ENCODE results near the gene RAB10. TPM values are rescaled to one million over a fixed set of nuclear protein-coding genes. Genes with fewer than 3 reads are reported as not detected.

RAB10 gene
- polyA plus RNA-seq, 2 donors = 190 to 320 TPM

DNA sequence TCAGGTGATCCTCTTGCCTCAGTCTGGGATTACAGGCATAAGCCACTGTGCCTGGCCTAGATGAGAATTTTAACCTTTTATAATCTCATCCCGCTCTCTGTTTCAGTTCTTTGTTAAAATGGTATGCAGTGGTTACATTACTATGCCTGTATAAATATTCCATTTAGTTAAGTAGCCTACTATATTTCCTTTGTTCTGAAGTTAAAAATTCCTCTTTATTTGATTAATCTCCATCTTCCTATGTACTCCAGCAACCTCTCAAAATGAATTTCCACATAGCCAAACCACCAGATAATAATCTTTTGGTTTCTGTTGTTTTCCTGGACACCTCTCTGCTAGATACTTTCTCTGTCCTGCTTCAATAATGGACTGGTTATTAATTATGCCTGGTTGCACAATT, 15.8 kb downstream of the RAB10 start:
- H3K27me3 ChIP-seq (ENCODE audit: control insufficient read depth in 1 of 2, insufficient read depth in 2 of 2, low read length in 2 of 2) = no peaks in the 10 kb centered on the region
- H3K9me3 ChIP-seq (ENCODE audit: control insufficient read depth in 2 of 2, insufficient read depth in 1 of 2, low read depth in 1 of 2, low read length in 1 of 2) = no peaks in the 10 kb centered on the region
- H3K27ac ChIP-seq (ENCODE audit: low read depth in 2 of 2, low read length in 1 of 2) = no peak overlapping the region
- H3K4me1 ChIP-seq (ENCODE audit: control insufficient read depth in 2 of 2, insufficient read depth in 2 of 2, low read length in 1 of 2) = no peaks in the 10 kb centered on the region
- no peaks in the 10 kb centered on the region for H3K36me3 ChIP-seq (ENCODE audit: control insufficient read depth in 2 of 2, insufficient read depth in 2 of 2, low read length in 1 of 2)
- H3K4me3 ChIP-seq (ENCODE audit: low read depth in 1 of 2, low read length in 2 of 2) = no peak overlapping the region
- 72 to 88% methylated on average over 1 of the region's 1 CpG for WGBS, 2 donors

DNA sequence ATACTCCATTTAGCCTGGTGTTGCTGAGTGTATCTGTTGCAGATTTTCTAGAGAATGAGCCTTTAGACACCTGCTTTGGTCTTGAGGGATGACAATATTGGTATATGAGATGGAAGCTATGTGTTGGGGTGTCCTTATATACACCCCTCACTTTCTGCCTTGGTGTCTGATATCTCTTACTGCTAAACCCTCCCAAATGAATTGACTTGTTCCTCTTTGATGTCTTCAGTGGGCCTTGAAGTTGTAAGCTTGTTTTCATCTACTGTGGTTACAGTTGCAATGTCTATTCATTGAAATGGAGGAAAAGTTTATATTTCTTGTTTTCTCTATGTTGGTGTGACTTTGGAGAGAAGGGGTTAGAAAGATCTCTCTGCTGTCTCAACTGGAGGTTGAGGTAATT, 18.9 kb downstream of the RAB10 start:
- Histone ChIP-seq H3K27me3 (ENCODE audit: control insufficient read depth in 1 of 2, insufficient read depth in 2 of 2, low read length in 2 of 2) (no peaks in the 10 kb centered on the region), H3K4me3 (ENCODE audit: low read depth in 1 of 2, low read length in 2 of 2) (no peak overlapping the region), H3K27ac (ENCODE audit: low read depth in 2 of 2, low read length in 1 of 2) (no peak overlapping the region), H3K36me3 (ENCODE audit: control insufficient read depth in 2 of 2, insufficient read depth in 2 of 2, low read length in 1 of 2) (peaks cover 0 to 3% of the 10 kb centered on the region in 2 donors), H3K9me3 (ENCODE audit: control insufficient read depth in 2 of 2, insufficient read depth in 1 of 2, low read depth in 1 of 2, low read length in 1 of 2) (no peaks in the 10 kb centered on the region), H3K4me1 (ENCODE audit: control insufficient read depth in 2 of 2, insufficient read depth in 2 of 2, low read length in 1 of 2) (peaks cover 0 to 4% of the 10 kb centered on the region in 2 donors)

DNA sequence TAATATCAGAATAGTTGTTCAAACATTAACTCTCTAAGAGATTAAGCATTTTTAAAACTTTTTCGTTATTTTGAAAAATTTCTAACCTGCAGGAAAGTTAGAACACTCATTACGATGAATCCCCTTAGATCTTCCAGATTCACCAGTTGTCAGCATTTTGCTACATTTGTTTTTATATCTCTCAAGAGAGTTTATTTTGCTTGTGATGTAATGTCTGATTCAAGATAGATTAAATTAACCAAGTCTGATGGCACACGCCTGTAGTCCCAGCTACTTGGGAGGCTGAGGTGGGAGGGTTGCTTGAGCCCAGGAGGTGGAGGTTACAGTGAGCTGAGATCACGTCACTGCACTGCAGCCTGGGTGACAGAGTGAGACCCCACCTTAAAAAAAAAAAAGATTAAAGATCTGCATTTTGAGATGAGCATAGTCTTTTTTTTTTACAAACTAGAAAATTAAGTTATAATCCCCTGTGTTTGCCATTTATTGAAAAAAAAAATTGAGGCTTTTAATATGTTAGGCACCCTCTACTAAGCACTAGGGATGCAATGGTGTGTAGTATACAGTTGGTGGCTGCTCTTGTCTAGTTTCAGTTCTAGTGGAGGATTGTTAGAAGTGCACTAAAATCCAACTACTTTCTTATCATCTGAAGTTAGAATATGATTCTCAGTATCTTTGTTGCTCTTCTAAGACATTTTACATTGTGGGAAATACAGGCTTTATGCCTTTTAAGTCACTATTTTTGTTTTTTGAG, 20.9 kb downstream of the RAB10 start:
- H3K27ac ChIP-seq (ENCODE audit: low read depth in 2 of 2, low read length in 1 of 2) = no peak overlapping the region
- H3K36me3 ChIP-seq (ENCODE audit: control insufficient read depth in 2 of 2, insufficient read depth in 2 of 2, low read length in 1 of 2) = peaks cover 0 to 3% of the 10 kb centered on the region in 2 donors
- no peak overlapping the region for H3K4me3 ChIP-seq (ENCODE audit: low read depth in 1 of 2, low read length in 2 of 2)
- 68 to 75% methylated on average over 4 of the region's 4 CpGs for WGBS, 2 donors
- H3K4me1 ChIP-seq (ENCODE audit: control insufficient read depth in 2 of 2, insufficient read depth in 2 of 2, low read length in 1 of 2) = peaks cover 0 to 4% of the 10 kb centered on the region in 2 donors
- no peaks in the 10 kb centered on the region for H3K27me3 ChIP-seq (ENCODE audit: control insufficient read depth in 1 of 2, insufficient read depth in 2 of 2, low read length in 2 of 2)
- H3K9me3 ChIP-seq (ENCODE audit: control insufficient read depth in 2 of 2, insufficient read depth in 1 of 2, low read depth in 1 of 2, low read length in 1 of 2) = no peaks in the 10 kb centered on the region

DNA sequence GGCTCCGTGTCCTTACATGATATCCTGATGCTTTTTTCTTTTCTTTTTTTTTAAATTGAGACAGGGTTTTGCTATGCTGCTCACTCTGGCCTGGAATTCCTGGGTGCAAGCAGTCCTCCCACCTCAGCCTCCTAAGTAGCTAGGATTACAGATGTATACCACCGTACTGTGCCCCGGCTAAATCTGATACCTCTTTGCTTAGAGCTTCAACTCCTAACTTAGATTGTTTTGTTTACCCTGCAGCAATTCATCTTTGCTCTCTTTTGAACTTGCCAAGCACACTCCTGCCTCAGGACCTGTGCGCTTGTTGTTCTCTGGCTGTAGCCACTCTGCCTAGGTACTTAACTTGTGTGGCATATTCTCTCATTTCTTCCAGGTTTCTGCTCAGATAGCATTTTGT, 24.5 kb downstream of the RAB10 start:
- H3K4me1 ChIP-seq (ENCODE audit: control insufficient read depth in 2 of 2, insufficient read depth in 2 of 2, low read length in 1 of 2) = peaks cover 0 to 4% of the 10 kb centered on the region in 2 donors
- H3K36me3 ChIP-seq (ENCODE audit: control insufficient read depth in 2 of 2, insufficient read depth in 2 of 2, low read length in 1 of 2) = peaks cover 0 to 5% of the 10 kb centered on the region in 2 donors
- WGBS, 2 donors = 54 to 65% methylated on average over 4 of the region's 4 CpGs
- H3K9me3 ChIP-seq (ENCODE audit: control insufficient read depth in 2 of 2, insufficient read depth in 1 of 2, low read depth in 1 of 2, low read length in 1 of 2) = no peaks in the 10 kb centered on the region
- H3K27ac ChIP-seq (ENCODE audit: low read depth in 2 of 2, low read length in 1 of 2) = no peak overlapping the region
- H3K27me3 ChIP-seq (ENCODE audit: control insufficient read depth in 1 of 2, insufficient read depth in 2 of 2, low read length in 2 of 2) = no peaks in the 10 kb centered on the region
- H3K4me3 ChIP-seq (ENCODE audit: low read depth in 1 of 2, low read length in 2 of 2) = no peak overlapping the region

DNA sequence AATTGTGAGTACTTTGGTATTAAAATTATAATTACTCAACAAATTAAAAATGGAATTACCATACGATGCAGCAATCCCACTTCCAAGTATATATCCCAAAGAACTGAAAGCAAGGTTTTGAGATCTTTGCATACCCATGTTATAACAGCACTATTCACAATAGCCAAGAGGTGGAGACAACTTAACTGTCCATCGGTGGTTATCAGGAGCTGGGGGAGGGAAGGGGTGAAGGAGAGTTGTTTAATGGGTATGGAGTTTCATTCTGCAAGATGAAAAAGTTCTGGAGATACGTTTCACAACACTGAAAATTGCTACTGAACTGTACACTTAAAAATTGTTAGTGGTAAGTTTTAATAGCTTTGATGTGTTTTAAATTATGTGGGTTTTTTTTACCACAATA, 25.7 kb downstream of the RAB10 start:
- 60 to 65% methylated on average over 3 of the region's 3 CpGs for WGBS, 2 donors
- Histone ChIP-seq H3K4me3 (ENCODE audit: low read depth in 1 of 2, low read length in 2 of 2) (no peak overlapping the region), H3K36me3 (ENCODE audit: control insufficient read depth in 2 of 2, insufficient read depth in 2 of 2, low read length in 1 of 2) (peaks cover 0 to 8% of the 10 kb centered on the region in 2 donors), H3K9me3 (ENCODE audit: control insufficient read depth in 2 of 2, insufficient read depth in 1 of 2, low read depth in 1 of 2, low read length in 1 of 2) (no peaks in the 10 kb centered on the region), H3K27me3 (ENCODE audit: control insufficient read depth in 1 of 2, insufficient read depth in 2 of 2, low read length in 2 of 2) (no peaks in the 10 kb centered on the region), H3K4me1 (ENCODE audit: control insufficient read depth in 2 of 2, insufficient read depth in 2 of 2, low read length in 1 of 2) (peaks cover 0 to 4% of the 10 kb centered on the region in 2 donors), H3K27ac (ENCODE audit: low read depth in 2 of 2, low read length in 1 of 2) (no peak overlapping the region)

DNA sequence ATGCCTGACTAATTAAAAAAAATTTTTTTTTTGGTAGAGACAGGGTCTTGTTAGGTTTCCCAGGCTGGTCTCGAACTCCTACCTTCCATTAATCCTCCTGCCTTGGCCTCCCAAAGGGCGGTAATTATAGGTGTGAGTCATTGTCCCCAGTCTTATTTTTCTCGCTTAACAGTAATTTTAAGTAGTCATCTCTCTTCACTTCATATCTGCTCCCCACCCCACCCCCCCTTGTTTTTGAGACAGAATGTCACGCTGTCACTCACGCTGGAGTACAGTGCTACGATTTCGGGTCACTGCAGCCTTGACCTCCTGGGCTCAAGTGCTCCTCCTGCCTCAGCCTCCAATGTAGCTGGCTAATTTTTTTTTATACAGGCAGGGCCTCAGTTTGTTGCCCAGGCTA, 27.7 kb downstream of the RAB10 start:
- Histone ChIP-seq H3K27me3 (ENCODE audit: control insufficient read depth in 1 of 2, insufficient read depth in 2 of 2, low read length in 2 of 2) (no peaks in the 10 kb centered on the region), H3K4me1 (ENCODE audit: control insufficient read depth in 2 of 2, insufficient read depth in 2 of 2, low read length in 1 of 2) (peaks cover 0 to 4% of the 10 kb centered on the region in 2 donors), H3K4me3 (ENCODE audit: low read depth in 1 of 2, low read length in 2 of 2) (no peak overlapping the region), H3K27ac (ENCODE audit: low read depth in 2 of 2, low read length in 1 of 2) (no peak overlapping the region), H3K36me3 (ENCODE audit: control insufficient read depth in 2 of 2, insufficient read depth in 2 of 2, low read length in 1 of 2) (peaks cover 0 to 13% of the 10 kb centered on the region in 2 donors), H3K9me3 (ENCODE audit: control insufficient read depth in 2 of 2, insufficient read depth in 1 of 2, low read depth in 1 of 2, low read length in 1 of 2) (no peaks in the 10 kb centered on the region)
- WGBS, 2 donors = 82% methylated on average over 7 of the region's 7 CpGs

DNA sequence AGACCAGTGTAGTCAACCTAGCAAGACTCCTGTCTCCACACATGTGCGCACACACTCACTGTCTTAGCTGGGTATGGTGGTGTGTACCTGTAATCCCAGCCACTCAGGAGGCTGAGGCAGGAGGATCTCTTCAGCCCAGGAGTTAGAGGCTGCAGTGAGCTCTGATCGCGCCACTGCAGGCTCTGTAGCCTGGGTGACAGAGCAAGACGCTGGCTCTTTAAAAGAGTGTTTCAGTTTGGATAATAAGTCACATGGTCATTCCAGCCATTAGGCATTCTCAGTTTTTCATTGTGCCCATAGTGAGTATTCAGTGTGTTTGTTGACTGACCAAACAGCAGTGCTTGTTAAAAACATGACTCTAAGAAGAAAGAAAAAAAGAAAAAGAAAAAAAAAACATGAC, 31.0 kb downstream of the RAB10 start:
- no peaks in the 10 kb centered on the region for H3K27me3 ChIP-seq (ENCODE audit: control insufficient read depth in 1 of 2, insufficient read depth in 2 of 2, low read length in 2 of 2)
- no peak overlapping the region for H3K27ac ChIP-seq (ENCODE audit: low read depth in 2 of 2, low read length in 1 of 2)
- no peaks in the 10 kb centered on the region for H3K9me3 ChIP-seq (ENCODE audit: control insufficient read depth in 2 of 2, insufficient read depth in 1 of 2, low read depth in 1 of 2, low read length in 1 of 2)
- no peaks in the 10 kb centered on the region for H3K4me1 ChIP-seq (ENCODE audit: control insufficient read depth in 2 of 2, insufficient read depth in 2 of 2, low read length in 1 of 2)
- WGBS, 2 donors = 95 to 96% methylated on average over 4 of the region's 4 CpGs
- H3K4me3 ChIP-seq (ENCODE audit: low read depth in 1 of 2, low read length in 2 of 2) = no peak overlapping the region
- peaks cover 0 to 10% of the 10 kb centered on the region in 2 donors for H3K36me3 ChIP-seq (ENCODE audit: control insufficient read depth in 2 of 2, insufficient read depth in 2 of 2, low read length in 1 of 2)

DNA sequence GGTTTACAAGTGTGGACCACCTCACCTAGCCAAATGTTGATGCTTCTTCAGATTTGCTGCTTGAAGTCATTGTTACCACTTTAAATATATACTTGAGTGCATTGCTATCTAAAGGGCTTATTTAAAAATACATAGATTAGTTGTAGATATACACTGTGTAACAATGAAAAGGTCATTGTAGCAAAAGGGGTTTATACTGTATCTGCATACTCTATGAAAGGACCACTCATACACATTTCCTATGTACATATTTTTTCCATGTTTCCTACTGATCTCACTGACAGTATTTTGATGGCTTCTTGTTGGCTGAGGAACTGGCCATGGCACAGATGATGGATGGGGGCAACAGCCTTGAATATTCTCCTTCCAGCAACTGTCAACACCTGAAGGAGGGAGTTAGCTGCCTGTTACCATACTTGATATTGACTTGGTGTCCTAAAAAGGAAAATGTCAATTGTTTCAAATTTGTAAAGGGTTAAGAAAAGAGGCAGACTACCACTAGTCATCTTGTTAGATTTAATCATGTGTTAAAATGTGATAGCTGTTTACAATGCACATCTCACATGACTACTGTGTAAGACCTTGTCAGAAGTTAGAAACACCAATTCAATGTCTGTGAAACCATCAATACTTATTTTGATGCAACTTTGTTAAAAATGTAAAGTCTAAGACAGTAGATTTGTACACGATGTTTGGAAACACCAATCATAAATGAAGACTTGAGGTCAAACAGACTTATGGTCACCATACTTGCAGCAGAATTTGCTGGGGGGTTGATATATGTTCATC, 33.5 kb downstream of the RAB10 start:
- H3K4me3 ChIP-seq (ENCODE audit: low read depth in 1 of 2, low read length in 2 of 2) = no peak overlapping the region
- no peak overlapping the region for H3K27ac ChIP-seq (ENCODE audit: low read depth in 2 of 2, low read length in 1 of 2)
- no peaks in the 10 kb centered on the region for H3K27me3 ChIP-seq (ENCODE audit: control insufficient read depth in 1 of 2, insufficient read depth in 2 of 2, low read length in 2 of 2)
- H3K36me3 ChIP-seq (ENCODE audit: control insufficient read depth in 2 of 2, insufficient read depth in 2 of 2, low read length in 1 of 2) = peaks cover 0 to 7% of the 10 kb centered on the region in 2 donors
- no peaks in the 10 kb centered on the region for H3K9me3 ChIP-seq (ENCODE audit: control insufficient read depth in 2 of 2, insufficient read depth in 1 of 2, low read depth in 1 of 2, low read length in 1 of 2)
- 81 to 84% methylated on average over 1 of the region's 1 CpG for WGBS, 2 donors
- no peaks in the 10 kb centered on the region for H3K4me1 ChIP-seq (ENCODE audit: control insufficient read depth in 2 of 2, insufficient read depth in 2 of 2, low read length in 1 of 2)

DNA sequence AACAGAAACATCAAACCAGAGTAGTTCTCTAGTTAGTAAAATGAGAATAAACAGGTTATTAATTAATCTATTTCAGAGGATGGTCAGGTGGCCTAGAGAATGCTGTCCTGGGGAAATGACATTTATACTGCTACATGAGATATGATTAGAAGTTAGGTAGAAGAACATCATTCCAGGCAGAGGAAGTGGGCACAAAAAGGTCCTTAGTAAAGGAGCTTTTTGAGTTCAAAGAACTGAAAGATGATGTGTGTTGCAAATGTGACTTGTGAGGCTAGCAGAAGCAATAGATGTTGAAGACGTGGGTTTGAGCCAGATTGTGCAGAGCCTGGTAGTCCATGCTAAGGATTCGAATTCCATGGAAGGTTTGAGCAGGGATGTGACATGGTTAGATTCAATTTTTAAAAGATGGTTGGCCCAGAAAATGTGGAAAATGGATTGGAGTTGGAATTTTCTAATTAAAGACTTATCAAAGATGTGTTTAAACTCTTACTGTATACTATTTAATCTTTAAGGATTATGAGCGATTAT, 34.2 kb downstream of the RAB10 start:
- H3K27me3 ChIP-seq (ENCODE audit: control insufficient read depth in 1 of 2, insufficient read depth in 2 of 2, low read length in 2 of 2) = no peaks in the 10 kb centered on the region
- H3K27ac ChIP-seq (ENCODE audit: low read depth in 2 of 2, low read length in 1 of 2) = peak overlapping the region in 1 of 2 donors; percentile 59
- H3K9me3 ChIP-seq (ENCODE audit: control insufficient read depth in 2 of 2, insufficient read depth in 1 of 2, low read depth in 1 of 2, low read length in 1 of 2) = no peaks in the 10 kb centered on the region
- no peaks in the 10 kb centered on the region for H3K4me1 ChIP-seq (ENCODE audit: control insufficient read depth in 2 of 2, insufficient read depth in 2 of 2, low read length in 1 of 2)
- H3K36me3 ChIP-seq (ENCODE audit: control insufficient read depth in 2 of 2, insufficient read depth in 2 of 2, low read length in 1 of 2) = peaks cover 0 to 7% of the 10 kb centered on the region in 2 donors
- 40 to 44% methylated on average over 3 of the region's 3 CpGs for WGBS, 2 donors
- no peak overlapping the region for H3K4me3 ChIP-seq (ENCODE audit: low read depth in 1 of 2, low read length in 2 of 2)

All from esophagus (tissue), 2 donors.